Measurements from ENCODE around the gene TANGO2.
A peak's percentile ranks its signal among the peaks of the same experiment; 100 is the strongest.

TANGO2 gene

GRCh38 chr22:19982991-19983578 is 37.8 kb upstream of the TANGO2 start:
- no peaks in the 10 kb centered on the region for H3K27me3 Mint-ChIP-seq (ENCODE audit: low read depth, poor library complexity)
- TF ChIP-seq CTCF (IDR thresholded peaks at IDR 0.05) = no peak
- H3K4me1 Mint-ChIP-seq = peaks cover 21% of the 10 kb centered on the region
- H3K36me3 Mint-ChIP-seq (ENCODE audit: low read depth) = no peaks in the 10 kb centered on the region
- no peak overlapping the region for H3K4me3 Mint-ChIP-seq
- no peak for DNase-seq
- H3K9me3 Mint-ChIP-seq = no peaks in the 10 kb centered on the region
- no peak overlapping the region for H3K27ac Mint-ChIP-seq

- no peaks in the 10 kb centered on the region for H3K9me3 Mint-ChIP-seq
- no peak for TF ChIP-seq CTCF (IDR thresholded peaks at IDR 0.05)
- H3K27ac Mint-ChIP-seq = no peak overlapping the region
- no peak overlapping the region for H3K4me3 Mint-ChIP-seq
- H3K27me3 Mint-ChIP-seq (ENCODE audit: low read depth, poor library complexity) = no peaks in the 10 kb centered on the region
- H3K4me1 Mint-ChIP-seq = peaks cover 21% of the 10 kb centered on the region
- no peak for DNase-seq
- no peaks in the 10 kb centered on the region for H3K36me3 Mint-ChIP-seq (ENCODE audit: low read depth)
Observed at GRCh38 chr22:19983741-19984140, 37.2 kb upstream of the TANGO2 start.

GRCh38 chr22:19984201-19984753 is 36.6 kb upstream of the TANGO2 start:
- H3K27me3 Mint-ChIP-seq (ENCODE audit: low read depth, poor library complexity) = no peaks in the 10 kb centered on the region
- no peak for TF ChIP-seq CTCF (IDR thresholded peaks at IDR 0.05)
- peaks cover 23% of the 10 kb centered on the region for H3K4me1 Mint-ChIP-seq
- no peaks in the 10 kb centered on the region for H3K36me3 Mint-ChIP-seq (ENCODE audit: low read depth)
- H3K9me3 Mint-ChIP-seq = no peaks in the 10 kb centered on the region
- H3K27ac Mint-ChIP-seq = no peak overlapping the region
- no peak overlapping the region for H3K4me3 Mint-ChIP-seq
- no peak for DNase-seq

GRCh38 chr22:19984851-19985811 is 35.8 kb upstream of the TANGO2 start:
- Mint-ChIP-seq H3K36me3 (ENCODE audit: low read depth) (no peaks in the 10 kb centered on the region), H3K4me1 (peaks cover 29% of the 10 kb centered on the region), H3K27me3 (ENCODE audit: low read depth, poor library complexity) (no peaks in the 10 kb centered on the region), H3K27ac (no peak overlapping the region), H3K9me3 (no peaks in the 10 kb centered on the region), H3K4me3 (peak overlapping the region; percentile 68)
- TF ChIP-seq CTCF (IDR thresholded peaks at IDR 0.05) = no peak
- DNase-seq = no peak

GRCh38 chr22:19986011-19986409 is 34.9 kb upstream of the TANGO2 start:
- peak overlapping the region; percentile 80 for H3K4me3 Mint-ChIP-seq
- peaks cover 29% of the 10 kb centered on the region for H3K4me1 Mint-ChIP-seq
- no peaks in the 10 kb centered on the region for H3K36me3 Mint-ChIP-seq (ENCODE audit: low read depth)
- no peaks in the 10 kb centered on the region for H3K9me3 Mint-ChIP-seq
- no peaks in the 10 kb centered on the region for H3K27me3 Mint-ChIP-seq (ENCODE audit: low read depth, poor library complexity)
- no peak overlapping the region for H3K27ac Mint-ChIP-seq
- no peak for TF ChIP-seq CTCF (IDR thresholded peaks at IDR 0.05)
- no peak for DNase-seq
